IPS-11a (cell line): ENCODE data around the gene REEP3.

ENCODE experiments used
- H3K4me3 ChIP-seq: one replicate; pipeline ENCODE4 v1.5.1; 2013; ENCODE audit warnings: low read depth, low read length, control low read depth

The REEP3 gene

GRCh38 chr10:63584725-63585035 is 63.5 kb downstream of the REEP3 start:
- H3K4me3 ChIP-seq = no peak overlapping the region

GRCh38 chr10:63585041-63585440 is 63.8 kb downstream of the REEP3 start:
- H3K4me3 ChIP-seq = no peak overlapping the region

DNA sequence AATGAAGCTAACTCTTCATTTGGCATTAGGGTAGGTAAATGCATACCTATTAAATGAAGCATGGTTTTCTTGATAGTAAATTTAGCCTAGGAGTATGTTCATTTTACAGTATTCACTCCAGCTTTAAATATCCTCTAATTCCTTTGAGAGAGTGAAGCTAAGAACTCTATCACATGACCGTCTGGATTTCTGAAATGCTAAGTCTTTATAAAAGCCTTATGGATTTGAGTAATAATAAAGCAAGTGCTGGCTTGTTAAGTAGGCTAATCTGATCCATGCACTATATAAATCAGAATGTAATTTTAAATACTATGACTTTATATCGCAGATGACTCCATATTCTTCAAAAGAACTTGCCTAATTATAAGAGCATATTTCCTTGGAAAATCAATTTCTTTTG is 64.8 kb downstream of the REEP3 start:
- no peak overlapping the region for H3K4me3 ChIP-seq

GRCh38 chr10:63587191-63587590 is 66.0 kb downstream of the REEP3 start:
- H3K4me3 ChIP-seq = no peak overlapping the region

DNA sequence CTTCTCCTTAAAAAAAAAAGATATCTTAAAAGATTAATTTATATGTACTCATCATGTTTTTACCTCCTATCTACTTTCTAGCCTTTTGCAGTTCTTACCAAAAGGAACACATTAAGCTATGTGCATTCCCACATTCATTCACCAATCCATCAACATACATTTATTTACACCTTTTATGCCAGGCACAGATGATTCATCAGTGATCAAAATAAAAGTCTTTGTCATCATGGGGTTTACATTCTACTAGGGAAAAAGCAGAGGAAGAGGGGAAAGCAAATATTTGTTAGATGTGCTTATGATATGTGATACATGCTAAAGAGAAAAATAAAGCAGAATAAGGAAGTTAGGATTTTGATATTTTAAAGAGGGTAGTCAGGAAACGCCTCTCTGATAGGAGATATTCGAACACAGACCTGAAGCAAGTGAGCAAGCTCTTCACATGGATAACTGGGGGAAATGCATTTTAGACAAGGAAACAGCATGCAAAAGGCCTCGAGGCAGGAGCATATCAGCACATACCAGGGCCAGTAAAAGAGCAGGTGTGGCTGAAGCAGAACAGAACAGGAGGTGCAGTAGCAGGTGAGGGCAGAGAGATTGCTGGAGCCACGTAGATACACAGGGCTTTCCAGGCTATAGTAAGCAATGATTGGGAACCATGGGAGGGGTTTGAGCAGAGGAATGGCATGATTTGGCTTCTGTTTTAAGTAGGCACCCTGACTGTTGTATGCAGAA is 67.4 kb downstream of the REEP3 start:
- no peak overlapping the region for H3K4me3 ChIP-seq

DNA sequence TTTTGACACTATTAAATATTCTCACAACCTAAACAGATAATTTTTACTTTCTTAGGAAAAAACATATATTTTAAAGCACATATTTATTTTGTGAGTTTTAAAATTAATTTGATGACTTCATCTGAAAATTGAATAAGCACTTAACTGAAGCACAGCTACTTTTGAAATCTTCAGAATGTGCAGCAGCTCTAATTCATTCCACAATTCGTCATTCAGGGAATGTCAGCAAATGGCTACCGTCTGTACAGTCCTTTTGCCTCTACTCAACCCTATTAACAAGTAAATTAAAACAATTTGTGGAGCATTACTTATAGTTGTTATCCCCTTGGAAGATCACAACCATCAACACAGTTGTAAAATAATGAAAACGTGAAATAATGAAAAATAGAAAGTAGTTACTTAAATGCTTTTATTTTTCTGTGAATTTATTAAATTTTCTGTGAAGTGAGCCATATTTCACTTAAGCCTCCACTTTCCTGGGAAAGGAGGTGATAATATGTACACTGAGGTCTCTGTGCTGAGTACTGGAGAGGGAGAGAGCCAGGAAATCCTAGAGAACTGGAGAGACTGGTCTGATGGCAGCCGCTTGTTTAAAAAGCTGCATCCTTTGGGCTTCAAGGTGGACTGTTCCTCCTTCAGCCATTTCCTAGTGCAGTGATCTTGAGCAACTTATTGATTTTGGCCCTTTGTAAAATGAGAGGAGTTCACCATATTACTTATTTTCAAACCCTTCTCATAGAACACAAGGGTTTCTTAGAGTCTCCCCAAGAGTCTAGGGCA is 70.6 kb downstream of the REEP3 start:
- H3K4me3 ChIP-seq = no peak overlapping the region

GRCh38 chr10:63593576-63593975 is 72.4 kb downstream of the REEP3 start:
- H3K4me3 ChIP-seq = no peak overlapping the region

DNA sequence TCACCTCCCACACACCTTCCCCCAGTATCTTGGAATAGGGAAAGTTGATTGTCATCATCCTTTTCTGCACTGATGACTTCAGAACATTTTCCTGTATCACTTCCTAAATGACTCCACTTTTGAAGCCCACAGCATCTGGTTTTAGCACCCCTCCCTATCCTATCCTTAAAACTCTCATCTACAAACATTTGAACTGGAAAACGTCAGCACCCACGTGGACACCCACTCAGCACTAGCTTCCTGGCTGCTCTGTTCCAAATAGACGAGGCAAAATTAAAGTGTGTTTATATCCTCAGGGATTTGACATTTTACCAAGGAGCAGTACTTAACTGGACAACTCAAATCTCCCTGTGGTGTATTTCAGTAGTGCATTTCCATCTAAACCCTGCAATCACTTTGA is 73.9 kb downstream of the REEP3 start:
- H3K4me3 ChIP-seq = no peak overlapping the region

GRCh38 chr10:63596924-63597323 is 75.7 kb downstream of the REEP3 start:
- no peak overlapping the region for H3K4me3 ChIP-seq

DNA sequence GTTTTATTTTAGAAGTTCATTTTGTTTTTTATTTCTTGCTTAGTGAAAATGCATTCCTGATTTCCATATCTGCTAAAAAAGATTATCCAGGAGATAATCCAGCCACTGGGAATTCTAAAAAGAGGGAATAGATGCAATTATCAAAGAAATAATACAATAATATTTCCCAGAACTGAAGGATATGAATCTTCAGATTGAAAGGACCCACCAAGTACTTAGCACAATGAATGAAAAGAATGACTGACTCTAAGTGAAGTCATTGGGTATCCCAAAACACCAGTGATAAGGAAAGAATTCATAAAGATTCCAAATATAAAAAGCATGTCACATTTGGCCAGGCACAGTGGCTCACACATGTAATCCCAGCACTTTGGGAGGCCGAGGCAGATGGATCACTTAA is 79.3 kb downstream of the REEP3 start:
- no peak overlapping the region for H3K4me3 ChIP-seq

DNA sequence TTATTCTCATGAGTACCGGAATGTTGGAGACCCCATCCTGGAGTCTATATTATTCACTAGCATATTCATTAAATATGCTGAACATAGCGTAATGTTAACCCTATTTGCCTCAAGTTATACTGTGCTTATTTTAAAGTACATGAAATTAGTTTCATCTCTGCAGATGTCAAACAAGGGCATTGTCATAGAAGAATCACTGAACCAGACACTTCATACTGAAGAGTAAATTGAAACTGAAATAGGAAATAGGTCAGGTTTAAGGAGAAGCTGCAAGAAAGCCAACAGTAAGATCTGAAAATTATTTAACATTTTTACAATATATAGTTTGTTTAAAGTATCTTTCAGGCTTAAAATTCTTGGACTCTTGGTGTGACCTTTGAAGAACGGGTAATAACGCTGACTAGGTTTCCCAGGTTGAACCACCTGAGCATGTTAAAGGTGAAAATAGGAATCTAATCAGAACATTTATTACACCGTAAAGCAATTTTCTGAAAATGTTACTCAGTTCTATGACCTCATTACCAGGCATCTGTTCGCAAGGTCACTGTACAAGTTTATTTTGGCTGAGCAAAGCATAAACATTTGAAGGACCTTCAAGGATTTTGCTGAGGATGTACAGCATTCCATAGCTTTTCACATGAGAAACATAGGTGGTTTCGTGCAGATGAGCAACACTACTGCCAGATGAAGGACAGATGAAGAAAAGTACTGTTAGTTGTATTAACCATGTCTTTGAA is 82.7 kb downstream of the REEP3 start:
- no peak overlapping the region for H3K4me3 ChIP-seq

DNA sequence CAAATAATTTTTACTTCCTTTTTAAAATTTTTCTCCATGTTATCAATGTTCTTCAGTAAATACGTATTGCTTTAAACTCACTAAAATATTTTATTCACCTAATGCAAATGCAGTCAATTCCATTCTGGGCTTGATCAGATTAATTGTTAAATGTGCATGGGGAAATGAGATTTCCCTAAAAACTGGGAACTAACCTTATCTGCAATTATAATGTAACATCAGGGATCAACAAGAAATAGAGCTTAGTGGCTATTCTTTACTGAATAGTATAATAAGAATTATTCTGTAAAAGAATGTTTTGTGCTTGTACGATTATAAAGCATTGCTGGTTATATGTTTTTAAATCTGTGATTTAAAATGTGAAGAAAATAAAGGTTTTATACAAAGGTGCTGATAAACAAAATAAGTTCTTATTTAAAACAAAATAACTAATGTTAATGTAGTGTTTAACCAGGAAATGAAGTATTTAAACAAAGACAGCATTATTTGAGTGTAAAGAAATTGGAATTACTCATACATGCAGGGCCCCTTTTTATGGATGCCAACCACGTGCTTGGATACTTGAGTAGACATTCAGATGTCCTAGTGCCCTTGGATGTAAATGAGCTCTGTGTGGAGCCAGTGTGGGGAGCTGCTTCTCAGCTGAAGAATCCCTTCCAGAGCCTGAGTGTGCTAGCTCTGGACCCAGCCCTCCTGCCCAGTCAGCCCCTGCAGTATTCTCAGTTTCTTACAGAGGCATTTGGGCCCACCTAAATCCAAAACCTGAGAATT is 84.2 kb downstream of the REEP3 start:
- H3K4me3 ChIP-seq = no peak overlapping the region

DNA sequence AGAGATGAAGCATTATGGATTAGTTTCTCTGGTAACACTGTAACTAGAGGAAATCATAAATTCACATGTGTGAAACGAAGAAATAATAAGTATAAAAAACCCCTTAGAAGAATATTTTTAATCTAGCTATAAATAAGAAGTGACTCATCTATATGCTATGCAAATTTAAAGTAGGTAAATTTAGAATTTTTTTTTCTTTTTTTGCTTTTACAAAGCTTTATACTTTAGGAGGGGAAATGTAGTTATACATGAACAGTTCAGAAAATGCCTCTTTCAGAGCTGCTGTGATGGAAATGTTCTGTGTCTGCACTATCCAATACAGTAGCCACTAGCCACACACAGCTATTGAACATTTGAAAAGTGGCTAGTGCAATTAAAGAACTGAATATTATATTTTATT is 87.3 kb downstream of the REEP3 start:
- H3K4me3 ChIP-seq = no peak overlapping the region

- no peak overlapping the region for H3K4me3 ChIP-seq
Measured at GRCh38 chr10:63611078-63611477, 89.9 kb downstream of the REEP3 start.

DNA sequence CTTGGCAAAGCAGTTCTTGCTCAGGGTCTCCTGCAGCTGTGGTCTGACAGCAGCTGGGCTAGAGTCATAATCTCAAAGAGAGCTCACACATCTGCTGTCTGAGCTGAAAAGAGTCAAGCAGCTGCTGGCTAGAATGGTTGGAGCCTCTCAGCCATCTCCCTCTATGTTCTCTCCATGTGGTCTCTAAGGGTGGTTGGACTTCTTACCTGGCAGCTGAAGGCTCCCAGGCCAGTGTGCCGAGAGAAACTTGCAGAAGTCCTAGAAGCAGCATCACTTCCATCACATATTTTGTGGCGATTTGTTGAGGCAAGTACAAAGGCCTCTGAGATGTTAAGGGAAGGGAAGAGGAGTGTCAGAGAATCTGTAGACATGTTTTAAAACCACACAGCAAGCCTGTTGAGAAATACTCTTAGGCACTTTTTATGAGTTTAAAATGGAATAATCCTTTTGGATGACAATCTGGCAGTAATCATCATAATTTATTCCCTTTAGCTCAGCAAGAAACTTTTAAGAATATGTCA is 93.2 kb downstream of the REEP3 start:
- no peak overlapping the region for H3K4me3 ChIP-seq

- H3K4me3 ChIP-seq = no peak overlapping the region
Measured at GRCh38 chr10:63618552-63618951, 97.4 kb downstream of the REEP3 start.

DNA sequence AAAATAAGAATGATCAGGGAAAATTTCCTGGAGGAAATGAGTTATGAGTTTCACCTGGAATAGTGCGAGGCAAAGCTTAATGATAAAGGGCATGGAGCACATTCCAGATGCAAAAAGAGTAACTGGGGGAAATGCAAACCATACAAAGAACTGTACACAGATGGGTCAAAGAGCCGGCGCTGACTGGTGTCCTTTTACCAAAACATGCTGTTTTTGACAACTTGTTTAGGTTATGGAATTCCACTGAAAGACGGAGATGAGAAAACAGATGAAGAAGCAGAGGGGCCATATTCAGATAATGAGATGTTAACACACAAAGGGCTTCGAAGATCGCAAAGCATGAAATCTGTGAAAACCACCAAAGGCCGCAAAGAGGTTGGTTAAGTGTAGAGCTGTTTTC is 98.2 kb downstream of the REEP3 start:
- no peak overlapping the region for H3K4me3 ChIP-seq

- no peak overlapping the region for H3K4me3 ChIP-seq
Measured at GRCh38 chr10:63622097-63622496, 100.9 kb downstream of the REEP3 start.

DNA sequence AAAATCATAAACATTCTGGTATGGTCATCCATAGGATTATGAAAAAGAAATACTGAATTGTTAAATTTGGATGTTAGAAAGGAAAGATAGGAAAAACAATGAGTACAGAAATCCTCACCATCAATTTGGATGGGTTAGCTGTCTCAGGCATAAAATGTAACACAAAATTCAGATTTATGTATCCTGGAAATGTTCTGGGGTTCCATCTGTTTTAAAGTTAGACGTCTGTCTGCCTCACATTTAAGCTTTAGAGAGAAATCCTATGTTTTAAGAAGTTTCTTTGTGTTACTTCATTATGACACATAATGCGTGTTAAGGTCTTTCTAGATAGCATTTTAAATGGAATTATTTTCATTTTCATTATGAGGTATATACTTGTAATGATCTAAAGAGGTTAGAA is 103.5 kb downstream of the REEP3 start:
- no peak overlapping the region for H3K4me3 ChIP-seq

GRCh38 chr10:63627396-63627795 is 106.2 kb downstream of the REEP3 start:
- H3K4me3 ChIP-seq = no peak overlapping the region

GRCh38 chr10:63627881-63628296 is 106.7 kb downstream of the REEP3 start:
- no peak overlapping the region for H3K4me3 ChIP-seq
